ENCODE data around the gene DEPDC5. TPM values are rescaled to one million over a fixed set of nuclear protein-coding genes. Genes with fewer than 3 reads are reported as not detected.

DEPDC5 gene
- total and polyA plus RNA-seq, 2 of the 8 experiments (the other 6 are each of a cell fraction or from before 2014, with no cell fraction given), result 18.3 to 26.5 TPM

- no peak overlapping the region for H4K8ac ChIP-seq (ENCODE audit: extremely low read depth, insufficient read depth, low read length)
- no peak overlapping the region for H3K18ac ChIP-seq (ENCODE audit: extremely low read depth, low read length)
- FAIRE-seq, result no peak
- no peak overlapping the region for H4K91ac ChIP-seq (replicated peaks; ENCODE audit: insufficient read length, low read length)
- H3K56ac ChIP-seq (replicated peaks; ENCODE audit: insufficient read length, low read depth, low read length), result no peak overlapping the region
- no peak overlapping the region for H2BK5ac ChIP-seq (ENCODE audit: low read depth, low read length)
- DNase-seq (ENCODE audit: low read depth in 1 of 2, low spot score in 2 of 2), result no peak
- no peak overlapping the region for H3K14ac ChIP-seq (ENCODE audit: insufficient read length)
- no peak overlapping the region for H2BK12ac ChIP-seq (ENCODE audit: low read depth, low read length)
- no peaks in the 10 kb centered on the region for H3K79me2 ChIP-seq (ENCODE audit: control insufficient read depth in 1 of 2, insufficient read depth in 2 of 2, low read length in 2 of 2)
- H3K4me1 ChIP-seq (replicated peaks in 1 of 4; ENCODE audit: control insufficient read depth in 3 of 4, insufficient read depth in 4 of 4, low read length in 3 of 4), result no peaks in the 10 kb centered on the region
- no peak overlapping the region for H2AK5ac ChIP-seq (ENCODE audit: low read depth, low read length)
- H3K23ac ChIP-seq (ENCODE audit: insufficient read length), result no peak overlapping the region
- TF ChIP-seq SP4 (IDR thresholded peaks at IDR 0.05; ENCODE audit: low read length) (no peak), YY1 (IDR thresholded peaks at IDR 0.05; ENCODE audit: low read depth, low read length) (no peak), SIN3A (conservative IDR thresholded peaks at IDR 0.05 in 1 of 2, IDR thresholded peaks at IDR 0.05 in 1 of 2; ENCODE audit: low read depth in 1 of 2, low read length in 2 of 2) (no peak), POU5F1 (IDR thresholded peaks at IDR 0.05; ENCODE audit: low read depth, low read length) (no peak), E2F6 (IDR thresholded peaks at IDR 0.05) (no peak), EGR1 (IDR thresholded peaks at IDR 0.05; ENCODE audit: borderline replicate concordance, low read depth, low read length) (no peak), MAX (IDR thresholded peaks at IDR 0.05) (no peak), GTF2F1 (IDR thresholded peaks at IDR 0.05; ENCODE audit: borderline replicate concordance, low read depth, low read length) (no peak), ATF3 (IDR thresholded peaks at IDR 0.05; ENCODE audit: insufficient read depth, low read depth, low read length) (no peak), POLR2AphosphoS5 (IDR thresholded peaks at IDR 0.05; ENCODE audit: low read depth, low read length) (no peak), FOSL1 (IDR thresholded peaks at IDR 0.05; ENCODE audit: insufficient read depth, low read depth, low read length) (no peak), KDM4A (IDR thresholded peaks at IDR 0.05; ENCODE audit: low read depth, low read length, severe bottlenecking) (no peak), GABPA (IDR thresholded peaks at IDR 0.05; ENCODE audit: borderline replicate concordance, insufficient read depth, low read length) (no peak)
- H4K5ac ChIP-seq (ENCODE audit: insufficient read length, low read depth, low read length), result no peak overlapping the region
- no peak overlapping the region for H3K4me2 ChIP-seq (ENCODE audit: insufficient read depth in 1 of 2, low read depth in 2 of 2, low read length in 2 of 2)
- H3K4me3 ChIP-seq (ENCODE audit: extremely low read depth in 1 of 4, insufficient read depth in 2 of 4, low read depth in 3 of 4, low read length in 4 of 4), result no peak overlapping the region
- no peaks in the 10 kb centered on the region for H3K27me3 ChIP-seq (replicated peaks in 1 of 4; ENCODE audit: control insufficient read depth in 3 of 4, extremely low read depth in 1 of 4, insufficient read depth in 3 of 4, low read length in 3 of 4)
- no peak overlapping the region for H3K4ac ChIP-seq (replicated peaks; ENCODE audit: insufficient read length, low read depth, low read length)
- ChIA-PET CTCF (ENCODE audit: partially characterized antibody) (no interaction called here), POLR2A (ENCODE audit: partially characterized antibody) (no interaction called here)
- no peak overlapping the region for H2BK120ac ChIP-seq (replicated peaks; ENCODE audit: low read depth, low read length)
- no peaks in the 10 kb centered on the region for H3K79me1 ChIP-seq (ENCODE audit: low read depth, low read length)
- H2BK15ac ChIP-seq (ENCODE audit: low read length), result no peak overlapping the region
- no peak overlapping the region for H2BK20ac ChIP-seq (ENCODE audit: low read length)
- no peaks in the 10 kb centered on the region for H3K9me3 ChIP-seq (ENCODE audit: insufficient read depth in 2 of 2, low read depth in 1 of 2, low read length in 1 of 2)
- peaks cover 3 to 39% (median 14%) of the 10 kb centered on the region in 4 experiments; a peak in 6 of 8 replicates for H3K36me3 ChIP-seq (ENCODE audit: control insufficient read depth in 2 of 4, insufficient read depth in 4 of 4, low read length in 3 of 4)
- H3K9ac ChIP-seq (replicated peaks in 1 of 4; ENCODE audit: extremely low read depth in 1 of 4, low read depth in 3 of 4, low read length in 3 of 4), result no peak overlapping the region
- H3K27ac ChIP-seq (ENCODE audit: low read depth, low read length), result no peak overlapping the region
- no peak overlapping the region for H2AFZ ChIP-seq (ENCODE audit: low read length)
- H4K20me1 ChIP-seq (replicated peaks in 1 of 2; ENCODE audit: control insufficient read depth in 1 of 2, insufficient read depth in 2 of 2, low read length in 2 of 2), result no peaks in the 10 kb centered on the region
- no peaks in the 10 kb centered on the region for H3K23me2 ChIP-seq (ENCODE audit: low read depth, low read length)
These were observed 46.2 kb downstream of the DEPDC5 start for GRCh38 chr22:31800065-31800464.
